GM04503 (cell line): ENCODE measurements around the gene HOXC13.

ENCODE experiments used
- DNase-seq: peaks from one replicate; pipeline ENCODE4 v3.0.0-alpha.2; 2012; ENCODE audit warnings: low read depth

The HOXC13 gene

DNA sequence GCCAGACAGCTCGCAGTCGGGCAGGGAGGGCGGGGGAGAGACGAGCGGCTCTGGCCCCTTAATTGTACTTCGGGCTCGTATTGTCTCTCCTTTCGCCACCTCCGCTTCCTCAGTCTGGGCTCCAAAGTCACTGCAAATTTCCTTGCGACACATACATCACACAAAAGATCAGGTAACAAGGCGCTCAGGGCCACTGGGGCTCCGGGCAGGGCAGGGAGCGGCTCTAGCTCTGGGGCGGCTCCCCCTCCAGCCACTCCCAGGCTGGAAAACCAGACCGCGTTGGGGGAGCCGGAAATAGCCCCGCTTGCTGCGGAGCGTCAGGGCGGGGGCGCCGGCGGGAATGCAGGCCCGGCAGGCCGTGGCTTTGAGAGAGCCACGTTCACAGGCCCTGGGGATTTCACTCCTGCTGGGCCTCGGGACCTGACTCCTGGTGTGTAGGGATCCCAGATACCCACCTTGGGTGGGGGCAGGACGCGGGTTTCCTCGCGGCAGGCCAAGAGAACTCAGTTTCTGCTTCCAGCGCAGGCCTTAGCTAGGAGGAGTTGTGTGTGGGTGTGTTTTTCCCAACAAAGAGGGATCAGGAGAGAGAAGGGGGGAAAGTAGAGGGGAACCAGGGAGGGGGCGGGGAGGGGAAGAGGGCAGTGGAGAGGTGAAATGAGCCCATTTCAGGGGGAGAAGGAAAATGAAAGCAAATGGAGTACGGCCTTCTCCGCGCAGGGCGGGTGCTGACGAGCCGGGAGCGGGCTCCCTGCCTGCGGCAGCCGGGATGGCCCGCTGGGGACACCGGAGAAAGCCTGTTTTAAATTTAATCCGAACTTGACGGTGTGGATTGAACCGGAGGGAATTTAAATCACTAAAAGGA lies 57.0 kb downstream of the HOXC13 start:
- no peak for DNase-seq
